K562 (cell line): ENCODE measurements around the gene AQP11. TPM values are rescaled to one million over a fixed set of nuclear protein-coding genes. Genes with fewer than 3 reads are reported as not detected.
A peak's percentile ranks its signal among the peaks of the same experiment; 100 is the strongest.

Experiments used
- ARID3B ChIP-seq: fragments of 250-450 bp; sonication (Bioruptor Pico); IDR thresholded peaks from 2 replicates; pipeline ENCODE4 v1.4.0; 2020; ENCODE audit warnings: borderline replicate concordance
- ATF1 ChIP-seq, 2 experiments: fragments of 450-650 bp in 1 of 2; IDR thresholded peaks; 2 replicates each; pipeline ENCODE4 v1.6.1; 2016; ENCODE audit warnings: missing compliant biosample characterization in 1 of 2, missing genetic modification characterization in 1 of 2
- ATF4 ChIP-seq: fragments of 450-650 bp; formaldehyde crosslinking; IDR thresholded peaks from 2 replicates; pipeline ENCODE4 v1.4.0; 2022; ENCODE audit warnings: mild to moderate bottlenecking, moderate library complexity
- BRCA1 ChIP-seq, 2 experiments: fragments of 450-650 bp in 1 of 2; sonication (generic) in 1 of 2; formaldehyde crosslinking in 1 of 2; IDR thresholded peaks; 2 replicates each; pipeline versions ENCODE4 v1.5.0 to v1.6.1; 2017 to 2020; ENCODE audit warnings: mild to moderate bottlenecking in 1 of 2, missing genetic modification reagents in 1 of 2
- CCNT2 ChIP-seq: IDR thresholded peaks from 2 replicates; pipeline ENCODE4 v1.6.1; 2011; ENCODE audit warnings: borderline replicate concordance, low read depth, mild to moderate bottlenecking, moderate library complexity, mixed read lengths, low read length; ENCODE audit not compliant: insufficient read length; ENCODE audit errors: extremely low read depth
- CHD1 ChIP-seq: fragments of 200-600 bp; sonication (generic); IDR thresholded peaks from one replicate; pipeline ENCODE4 v1.6.1; 2012; ENCODE audit warnings: mild to moderate bottlenecking, moderate library complexity, low read length, inconsistent platforms
- E2F3 ChIP-seq: fragments of 250-450 bp; sonication (Bioruptor Pico); IDR thresholded peaks from 2 replicates; pipeline ENCODE4 v1.4.0; 2020; ENCODE audit warnings: mild to moderate bottlenecking
- GATA2 ChIP-seq: sonication (generic); formaldehyde crosslinking; IDR thresholded peaks from 2 replicates; pipeline ENCODE4 v1.4.0; 2020; ENCODE audit warnings: mild to moderate bottlenecking, missing genetic modification reagents
- KAT2B ChIP-seq: IDR thresholded peaks from one replicate; pipeline ENCODE4 v1.6.1; 2012; ENCODE audit warnings: low read depth, mild to moderate bottlenecking, control low read depth, inconsistent platforms, low read length, moderate library complexity
- MAX ChIP-seq: sonication (generic); formaldehyde crosslinking; IDR thresholded peaks from 2 replicates; pipeline ENCODE4 v1.9.0; 2022; ENCODE audit warnings: mild to moderate bottlenecking, missing genetic modification reagents
- NFE2 ChIP-seq: IDR thresholded peaks from 2 replicates; pipeline ENCODE4 v1.6.1; 2014; ENCODE audit warnings: antibody characterized with exemption, low read depth
- SREBF2 ChIP-seq: sonication (generic); formaldehyde crosslinking; IDR thresholded peaks from 2 replicates; pipeline ENCODE4 v1.4.0; 2020; ENCODE audit warnings: mild to moderate bottlenecking, missing genetic modification reagents
- STAT5B ChIP-seq: fragments of 250-450 bp; sonication (Bioruptor Pico); IDR thresholded peaks from 2 replicates; pipeline ENCODE4 v1.8.0; 2021; ENCODE audit warnings: mild to moderate bottlenecking, inconsistent platforms
- TEAD2 ChIP-seq: fragments of 450-650 bp; IDR thresholded peaks from 2 replicates; pipeline ENCODE4 v1.6.1; 2016; ENCODE audit warnings: missing genetic modification characterization, control low read depth, missing compliant biosample characterization
- ZBTB33 ChIP-seq: sonication (generic); formaldehyde crosslinking; IDR thresholded peaks from 2 replicates; pipeline ENCODE4 v1.8.1; 2023; ENCODE audit warnings: mild to moderate bottlenecking, missing genetic modification reagents
- ZNF174 ChIP-seq: fragments of 250-450 bp; sonication (Bioruptor Pico); IDR thresholded peaks from 2 replicates; pipeline ENCODE4 v1.4.0; 2020; ENCODE audit warnings: mild to moderate bottlenecking
- ZNF75A ChIP-seq: fragments of 450-650 bp; formaldehyde crosslinking; IDR thresholded peaks from 2 replicates; pipeline ENCODE4 v1.4.0; 2020; ENCODE audit warnings: mild to moderate bottlenecking
- polyA plus RNA-seq, 8 experiments: library from polyadenylated mRNA; depleted of rRNA in 4 of 8; stranded (reverse) in 5 of 8; unstranded in 3 of 8; fragments of >200 nt; fragmentation: Nextera tagmentation in 2 of 8; fragmentation: Illumina TruSeq in 1 of 8; extraction: Ambion mirVana in 2 of 8; extraction: Trizol in 1 of 8; gene quantifications; 2 replicates each; pipeline versions ENCODE4 v1.2.1 to v1.2.3, GENCODE V29; 2011 to 2014; ENCODE audit warnings: inconsistent platforms in 1 of 8, missing spikeins in 1 of 8
- total RNA-seq, 7 experiments: library from RNA; depleted of rRNA in 6 of 7; stranded (reverse); fragments of >200 nt in 6 of 7; fragmentation: Illumina TruSeq in 2 of 7; extraction: Trizol in 2 of 7; gene quantifications; 2 replicates each; pipeline versions ENCODE4 v1.2.1 to v1.2.3, GENCODE V29; 2011 to 2021; ENCODE audit warnings: low replicate concordance in 1 of 7
- TF ChIP-seq, protein P1 (sequence below): fragments of 450-650 bp; formaldehyde crosslinking; IDR thresholded peaks from 2 replicates; pipeline ENCODE4 v1.4.0; 2020; ENCODE audit warnings: mild to moderate bottlenecking, mixed read lengths
- TF ChIP-seq, protein P2 (sequence below): fragments of 450-650 bp; formaldehyde crosslinking; conservative IDR thresholded peaks from 2 replicates; pipeline ENCODE4 v1.4.0; 2022; ENCODE audit warnings: mild to moderate bottlenecking, missing genetic modification characterization
- TF ChIP-seq, protein P3 (sequence below): sonication (generic); formaldehyde crosslinking; IDR thresholded peaks from 2 replicates; pipeline ENCODE4 v1.8.0; 2022; ENCODE audit warnings: mild to moderate bottlenecking, missing genetic modification reagents

Gene AQP11
- total and polyA plus RNA-seq, 9 of the 15 experiments (the other 6 are each of a cell fraction or from before 2014, with no cell fraction given): 0.09 to 1.0 (median 0.36) TPM

DNA sequence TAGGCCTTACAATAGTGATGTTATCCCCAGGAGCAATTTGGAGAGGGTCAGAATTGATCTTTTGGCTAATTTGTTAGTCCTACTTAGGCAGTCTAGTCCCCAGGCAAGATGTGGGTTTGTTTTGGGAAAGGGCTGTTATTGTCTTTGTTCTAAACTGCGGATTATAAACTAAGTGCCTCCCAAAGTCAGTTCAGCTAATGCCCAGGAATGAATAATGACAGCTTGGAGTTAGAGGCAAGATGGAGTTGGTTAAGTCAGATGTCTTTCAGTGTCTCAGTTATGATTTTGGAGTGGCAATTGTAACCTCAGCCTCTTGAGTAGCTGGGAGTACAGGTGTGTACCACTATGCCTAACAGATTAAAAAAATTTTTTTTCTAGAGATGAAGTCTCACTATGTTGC lies 55.1 kb downstream of the AQP11 start (continued):
- TF ChIP-seq TEAD2 (tag): peak; percentile 86
- no peak for TF ChIP-seq NFE2
- no peak for TF ChIP-seq STAT5B
- TF ChIP-seq E2F3 (CRISPR knock-in tag): peak; percentile 55; the same call in 1 of the 2 replicates
- no peak for TF ChIP-seq KAT2B
- TF ChIP-seq, protein P1, sequence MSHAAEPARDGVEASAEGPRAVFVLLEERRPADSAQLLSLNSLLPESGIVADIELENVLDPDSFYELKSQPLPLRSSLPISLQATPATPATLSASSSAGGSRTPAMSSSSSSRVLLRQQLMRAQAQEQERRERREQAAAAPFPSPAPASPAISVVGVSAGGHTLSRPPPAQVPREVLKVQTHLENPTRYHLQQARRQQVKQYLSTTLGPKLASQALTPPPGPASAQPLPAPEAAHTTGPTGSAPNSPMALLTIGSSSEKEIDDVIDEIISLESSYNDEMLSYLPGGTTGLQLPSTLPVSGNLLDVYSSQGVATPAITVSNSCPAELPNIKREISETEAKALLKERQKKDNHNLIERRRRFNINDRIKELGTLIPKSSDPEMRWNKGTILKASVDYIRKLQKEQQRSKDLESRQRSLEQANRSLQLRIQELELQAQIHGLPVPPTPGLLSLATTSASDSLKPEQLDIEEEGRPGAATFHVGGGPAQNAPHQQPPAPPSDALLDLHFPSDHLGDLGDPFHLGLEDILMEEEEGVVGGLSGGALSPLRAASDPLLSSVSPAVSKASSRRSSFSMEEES (CRISPR knock-in tag): no peak
- no peak for TF ChIP-seq ZNF174
- TF ChIP-seq GATA2 (CRISPR knock-in tag): no peak
- TF ChIP-seq, protein P2, sequence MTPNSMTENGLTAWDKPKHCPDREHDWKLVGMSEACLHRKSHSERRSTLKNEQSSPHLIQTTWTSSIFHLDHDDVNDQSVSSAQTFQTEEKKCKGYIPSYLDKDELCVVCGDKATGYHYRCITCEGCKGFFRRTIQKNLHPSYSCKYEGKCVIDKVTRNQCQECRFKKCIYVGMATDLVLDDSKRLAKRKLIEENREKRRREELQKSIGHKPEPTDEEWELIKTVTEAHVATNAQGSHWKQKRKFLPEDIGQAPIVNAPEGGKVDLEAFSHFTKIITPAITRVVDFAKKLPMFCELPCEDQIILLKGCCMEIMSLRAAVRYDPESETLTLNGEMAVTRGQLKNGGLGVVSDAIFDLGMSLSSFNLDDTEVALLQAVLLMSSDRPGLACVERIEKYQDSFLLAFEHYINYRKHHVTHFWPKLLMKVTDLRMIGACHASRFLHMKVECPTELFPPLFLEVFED (CRISPR knock-in tag): no peak
- TF ChIP-seq ARID3B (CRISPR knock-in tag): no peak
- TF ChIP-seq SREBF2 (CRISPR knock-in tag): no peak
- no peak for TF ChIP-seq ZBTB33 (CRISPR knock-in tag)
- peak; percentile 68 for TF ChIP-seq ATF4 (CRISPR knock-in tag)
- TF ChIP-seq CHD1: no peak
- TF ChIP-seq ZNF75A (CRISPR knock-in tag): no peak
- TF ChIP-seq, protein P3, sequence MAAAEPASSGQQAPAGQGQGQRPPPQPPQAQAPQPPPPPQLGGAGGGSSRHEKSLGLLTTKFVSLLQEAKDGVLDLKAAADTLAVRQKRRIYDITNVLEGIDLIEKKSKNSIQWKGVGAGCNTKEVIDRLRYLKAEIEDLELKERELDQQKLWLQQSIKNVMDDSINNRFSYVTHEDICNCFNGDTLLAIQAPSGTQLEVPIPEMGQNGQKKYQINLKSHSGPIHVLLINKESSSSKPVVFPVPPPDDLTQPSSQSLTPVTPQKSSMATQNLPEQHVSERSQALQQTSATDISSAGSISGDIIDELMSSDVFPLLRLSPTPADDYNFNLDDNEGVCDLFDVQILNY (CRISPR knock-in tag): no peak
- TF ChIP-seq CCNT2: no peak
- TF ChIP-seq BRCA1 (IDR thresholded peaks at IDR 0.05): no peak
- TF ChIP-seq BRCA1 (CRISPR knock-in tag; IDR thresholded peaks at IDR 0.05): no peak
- no peak for TF ChIP-seq ATF1 (CRISPR knock-in tag; IDR thresholded peaks at IDR 0.05)
- TF ChIP-seq ATF1 (tag; IDR thresholded peaks at IDR 0.05): peak; percentile 37; the same call in 1 of the 2 replicates
- TF ChIP-seq MAX (CRISPR knock-in tag): no peak
